Psoas muscle (tissue), 8 donors: ENCODE data around the gene CHCHD6. TPM values are rescaled to one million over a fixed set of nuclear protein-coding genes. Genes with fewer than 3 reads are reported as not detected.

Source experiments
- ATAC-seq, 4 donors: fragments of 200-7000 bp; cut with Tn5 transposase; one replicate each; pipeline ENCODE4 v1.9.1; 2020; ENCODE audit warnings: moderate library complexity in 3 of 4, mild to moderate bottlenecking in 2 of 4
- DNase-seq, 2 donors: peaks; one replicate each; pipeline ENCODE4 v3.0.0-alpha.2; 2020
- H3K27ac ChIP-seq: fragments of 200-600 bp; one replicate; pipeline ENCODE4 v1.8.0; 2022
- H3K27me3 ChIP-seq, 3 donors: fragments of 200-600 bp in 1 of 3; one replicate each; pipeline versions ENCODE4 v1.6.1 to v1.8.0; 2013 to 2022; ENCODE audit warnings: low read length in 2 of 3, mild to moderate bottlenecking in 2 of 3, moderate library complexity in 1 of 3; ENCODE audit not compliant: insufficient read depth in 3 of 3
- H3K36me3 ChIP-seq, 2 donors: fragments of 200-600 bp in 1 of 2; one replicate each; pipeline versions ENCODE4 v1.6.1 to v1.8.0; 2013 to 2022; ENCODE audit warnings: low read depth in 1 of 2, mild to moderate bottlenecking in 1 of 2, moderate library complexity in 1 of 2; ENCODE audit not compliant: insufficient read depth in 1 of 2
- H3K4me1 ChIP-seq: fragments of 200-600 bp; one replicate; pipeline ENCODE4 v1.8.0; 2022
- H3K4me3 ChIP-seq: fragments of 200-600 bp; one replicate; pipeline ENCODE4 v1.8.0; 2022; ENCODE audit warnings: mild to moderate bottlenecking
- H3K9me3 ChIP-seq: fragments of 200-600 bp; one replicate; pipeline ENCODE4 v1.8.0; 2022
- CTCF ChIP-seq: fragments of 200-600 bp; IDR thresholded peaks from one replicate; pipeline ENCODE4 v1.8.0; 2022; ENCODE audit warnings: antibody characterized with exemption
- WGBS, 3 donors: extraction: QIAGEN DNeasy Blood & Tissue Kit; methylation state at CpG; one replicate each; pipeline versions ENCODE4 v1.1.6 to v1.1.7; 2013; 5-methylcytosine and 5-hydroxymethylcytosine counted together
- intact Hi-C, 2 donors: fragments of 100-400 bp; cut with DNase I; formaldehyde crosslinking; loops; one replicate each; pipeline versions ENCODE4 v1.11.0 to v1.14.2; 2022
- polyA plus RNA-seq, 3 donors: library from polyadenylated mRNA; stranded (reverse); fragments of 200-250 nt; gene quantifications; one replicate each; pipeline ENCODE4 v1.2.3, GENCODE V29; 2013
- total RNA-seq, 4 donors: library from RNA; stranded (reverse); fragmentation: NEBNext Ultra II Directional in 2 of 4; extraction: Animal tissue kit (Norgen Biotek cat#: 25700) in 2 of 4; gene quantifications; one replicate each; pipeline versions ENCODE4 v1.2.1 to v1.2.4, GENCODE V29; 2021 to 2023
- donor health status: healthy with polysubstance abuse.
- donor health status: DM: no; HTN: no; CAD: no; lungs with moderate emphysema.
- donor health status: Bipolar disorder and iron deficiency.
- donor health status: healthy.
- donor health status: DM: yes; HTN: yes; CAD: no.
- donor health status: DM: no; HTN: no; CAD: no.
- donor health status: DM: no; HTN: no; CAD: no.
- donor health status: DM: yes; HTN: yes; CAD: no.

Gene CHCHD6
- total and polyA plus RNA-seq, 7 donors, result 2.4 to 13.8 (median 3.5) TPM

- no peaks in the 10 kb centered on the region for H3K4me1 ChIP-seq
- no peaks in the 10 kb centered on the region for H3K27me3 ChIP-seq
- intact Hi-C loops, result loop anchor here (5.0 kb wide), 3 partner anchors 505 to 870 kb away; no protein-coding TSS in a partner anchor
- no peak for TF ChIP-seq CTCF
- no peak overlapping the region for H3K27ac ChIP-seq
- H3K4me3 ChIP-seq, result no peak overlapping the region
- H3K36me3 ChIP-seq, result no peaks in the 10 kb centered on the region
- H3K9me3 ChIP-seq, result peaks cover 8% of the 10 kb centered on the region
- ATAC-seq (no peak), DNase-seq (no peak)
- 71 to 85% (median 76%) methylated on average over 7 of the region's 7 CpGs for WGBS, 3 donors
These were observed 26.9 kb upstream of the CHCHD6 start for GRCh38 chr3:126676919-126677705.

GRCh38 chr3:126677862-126678503 lies 26.1 kb upstream of the CHCHD6 start:
- Histone ChIP-seq H3K9me3 (peaks cover 8% of the 10 kb centered on the region), H3K4me3 (no peak overlapping the region), H3K4me1 (no peaks in the 10 kb centered on the region), H3K27ac (no peak overlapping the region), H3K36me3 (no peaks in the 10 kb centered on the region), H3K27me3 (no peaks in the 10 kb centered on the region)
- TF ChIP-seq CTCF, result no peak
- DNase-seq (no peak), ATAC-seq (no peak)
- 53 to 76% (median 59%) methylated on average over 13 of the region's 13 CpGs for WGBS, 3 donors
- intact Hi-C loops, result loop anchor here (5.0 kb wide), 3 partner anchors 504 to 869 kb away; no protein-coding TSS in a partner anchor

- H3K9me3 ChIP-seq, result peaks cover 8% of the 10 kb centered on the region
- no peaks in the 10 kb centered on the region for H3K36me3 ChIP-seq
- H3K27ac ChIP-seq, result no peak overlapping the region
- ATAC-seq, result peak in 3 of 4 donors; percentile 9 to 31 (median 22)
- TF ChIP-seq CTCF, result no peak
- intact Hi-C loops, result loop anchor here (1.0 to 5.0 kb wide), 4 partner anchors 503 to 868 kb away; no protein-coding TSS in a partner anchor
- H3K4me3 ChIP-seq, result no peak overlapping the region
- DNase-seq, result no peak
- WGBS, 3 donors, result 14 to 25% (median 17%) methylated on average over 29 to 30 of the region's 30 CpGs
- H3K4me1 ChIP-seq, result no peaks in the 10 kb centered on the region
- no peaks in the 10 kb centered on the region for H3K27me3 ChIP-seq
These were observed 25.2 kb upstream of the CHCHD6 start for GRCh38 chr3:126678693-126679317.

GRCh38 chr3:126679318-126679751 lies 24.7 kb upstream of the CHCHD6 start:
- Histone ChIP-seq H3K9me3 (peaks cover 5% of the 10 kb centered on the region), H3K4me1 (no peaks in the 10 kb centered on the region), H3K27me3 (no peaks in the 10 kb centered on the region), H3K27ac (no peak overlapping the region), H3K4me3 (no peak overlapping the region), H3K36me3 (no peaks in the 10 kb centered on the region)
- ATAC-seq (peak; percentile 92 to 98 (median 94)), DNase-seq (peak; percentile 82 to 88)
- intact Hi-C loops, result loop anchor here (1.0 to 5.0 kb wide), 4 partner anchors 503 to 868 kb away; no protein-coding TSS in a partner anchor
- TF ChIP-seq CTCF, result peak; percentile 98
- 2 to 4% (median 2%) methylated on average over 18 to 20 of the region's 20 CpGs for WGBS, 3 donors
